Activated B cell treated with CpG ODN at 0.5 μM for 24 hours (primary cell): ENCODE results near the gene NUP107. TPM values are rescaled to one million over a fixed set of nuclear protein-coding genes. Genes with fewer than 3 reads are reported as not detected.
A peak's percentile ranks its signal among the peaks of the same experiment; 100 is the strongest.
"Not testable (repeated sequence)": the region's sequence is repeated elsewhere in the genome, so short reads cannot be mapped to it uniquely, and the experiment has no call there.

Source experiments
- ATAC-seq: fragments of 200-7000 bp; cut with Tn5 transposase; one replicate; pipeline ENCODE4 v1.10.0; 2021; ENCODE audit warnings: low read depth, mild to moderate bottlenecking, moderate library complexity
- CTCF ChIA-PET: fragments of 350-600 bp; sonication (Branson Sonifier 250); formaldehyde crosslinking; loops from one replicate; lab custom pipeline; 2021; ENCODE audit warnings: antibody characterized with exemption; lab: Charles Lee
- POLR2A ChIA-PET: fragments of 350-600 bp; sonication (Branson Sonifier 250); formaldehyde crosslinking; loops from one replicate; lab custom pipeline; 2021; ENCODE audit warnings: antibody characterized with exemption; lab: Charles Lee
- DNase-seq: peaks from one replicate; pipeline ENCODE4 v3.0.0; 2022
- H3K27ac Mint-ChIP-seq: one replicate; pipeline ENCODE4 v1.8.0; 2020; ENCODE audit warnings: mixed read lengths
- H3K27me3 Mint-ChIP-seq: one replicate; pipeline ENCODE4 v1.8.0; 2021; ENCODE audit warnings: mixed read lengths
- H3K36me3 Mint-ChIP-seq: one replicate; pipeline ENCODE4 v1.8.0; 2021; ENCODE audit warnings: low read depth, mixed read lengths
- H3K4me1 Mint-ChIP-seq: one replicate; pipeline ENCODE4 v1.8.0; 2021; ENCODE audit warnings: mixed read lengths
- H3K4me3 Mint-ChIP-seq: one replicate; pipeline ENCODE4 v1.8.0; 2020; ENCODE audit warnings: mild to moderate bottlenecking, mixed read lengths
- H3K9me3 Mint-ChIP-seq: one replicate; pipeline ENCODE4 v1.8.0; 2020; ENCODE audit warnings: mixed read lengths
- CTCF ChIP-seq: fragments of 200-600 bp; IDR thresholded peaks from one replicate; pipeline ENCODE4 v1.8.0; 2022; ENCODE audit warnings: antibody characterized with exemption, mild to moderate bottlenecking
- intact Hi-C: fragments of 100-400 bp; cut with micrococcal nuclease; formaldehyde crosslinking; loops from one replicate; pipeline ENCODE4 v1.15.1; 2024
- total RNA-seq: library from RNA; stranded (reverse); gene quantifications from 2 replicates; pipeline ENCODE4 v1.2.3, GENCODE V29; 2022

NUP107 gene
- total RNA-seq, 1 donor from 2014 or later = 90.8 TPM

GRCh38 chr12:68675101-68675842, 11.5 kb upstream of the NUP107 start:
- H3K36me3 Mint-ChIP-seq = no peaks in the 10 kb centered on the region
- ATAC-seq (no peak), DNase-seq (no peak)
- no peak overlapping the region for H3K4me3 Mint-ChIP-seq
- no peaks in the 10 kb centered on the region for H3K9me3 Mint-ChIP-seq
- H3K27me3 Mint-ChIP-seq = no peaks in the 10 kb centered on the region
- H3K27ac Mint-ChIP-seq = no peak overlapping the region
- ChIA-PET POLR2A (no interaction called here), CTCF (no interaction called here)
- no peak for TF ChIP-seq CTCF
- H3K4me1 Mint-ChIP-seq = peaks cover 3% of the 10 kb centered on the region
- intact Hi-C loops = no loop called here

- POLR2A ChIA-PET = interaction anchor here (0.6 kb wide), 1 partner anchor 33 kb away, joined by 3 read pairs; no protein-coding TSS in a partner anchor
- H3K27ac Mint-ChIP-seq, ATAC-seq, CTCF ChIA-PET, H3K27me3 Mint-ChIP-seq, H3K9me3 Mint-ChIP-seq, H3K4me3 Mint-ChIP-seq, DNase-seq, H3K36me3 Mint-ChIP-seq, intact Hi-C loops, H3K4me1 Mint-ChIP-seq: not testable (repeated sequence)
These were observed 9.9 kb upstream of the NUP107 start for GRCh38 chr12:68676854-68677253.

- no peak for DNase-seq
- ATAC-seq = no peak
- Mint-ChIP-seq H3K4me3 (peak overlapping the region; percentile 98), H3K27ac (peak overlapping the region; percentile 97), H3K9me3 (no peaks in the 10 kb centered on the region), H3K27me3 (no peaks in the 10 kb centered on the region), H3K4me1 (peaks cover 33% of the 10 kb centered on the region), H3K36me3 (peaks cover 22% of the 10 kb centered on the region)
- no peak for TF ChIP-seq CTCF
- ChIA-PET POLR2A (interaction anchor here (0.5 to 2.1 kb wide), 9 partner anchors 60 to 1417 kb away, joined by 3 to 14 read pairs (median 4); partner anchors contain the start of genes CAND1, MDM1, MDM2 and RAP1B), CTCF (interaction anchor here (1.7 kb wide), 1 partner anchor 328 kb away, joined by 5 read pairs; no protein-coding TSS in a partner anchor)
- intact Hi-C loops = loop anchor here (1.0 to 5.0 kb wide), 6 partner anchors 60 to 463 kb away; partner anchors contain the start of genes MDM1, RAP1B and SLC35E3
These were observed 550 bp upstream of the NUP107 start for GRCh38 chr12:68686262-68686594.

GRCh38 chr12:68695454-68695853, 8.7 kb downstream of the NUP107 start:
- Mint-ChIP-seq H3K4me1 (no peaks in the 10 kb centered on the region), H3K4me3 (no peak overlapping the region), H3K27ac (no peak overlapping the region), H3K27me3 (no peaks in the 10 kb centered on the region), H3K36me3 (peaks cover 70% of the 10 kb centered on the region), H3K9me3 (no peaks in the 10 kb centered on the region)
- intact Hi-C loops = no loop called here
- ChIA-PET POLR2A (no interaction called here), CTCF (no interaction called here)
- no peak for TF ChIP-seq CTCF
- ATAC-seq (no peak), DNase-seq (no peak)

GRCh38 chr12:68699486-68699885, 12.7 kb downstream of the NUP107 start:
- no peaks in the 10 kb centered on the region for H3K4me1 Mint-ChIP-seq
- DNase-seq (no peak), ATAC-seq (no peak)
- no peaks in the 10 kb centered on the region for H3K27me3 Mint-ChIP-seq
- no peak for TF ChIP-seq CTCF
- POLR2A ChIA-PET = no interaction called here
- H3K36me3 Mint-ChIP-seq = peaks cover 53% of the 10 kb centered on the region
- no peak overlapping the region for H3K27ac Mint-ChIP-seq
- intact Hi-C loops = no loop called here
- H3K4me3 Mint-ChIP-seq = no peak overlapping the region
- CTCF ChIA-PET = no interaction called here
- H3K9me3 Mint-ChIP-seq = no peaks in the 10 kb centered on the region
